ENCODE results near the gene MCM3.

MCM3 gene

DNA sequence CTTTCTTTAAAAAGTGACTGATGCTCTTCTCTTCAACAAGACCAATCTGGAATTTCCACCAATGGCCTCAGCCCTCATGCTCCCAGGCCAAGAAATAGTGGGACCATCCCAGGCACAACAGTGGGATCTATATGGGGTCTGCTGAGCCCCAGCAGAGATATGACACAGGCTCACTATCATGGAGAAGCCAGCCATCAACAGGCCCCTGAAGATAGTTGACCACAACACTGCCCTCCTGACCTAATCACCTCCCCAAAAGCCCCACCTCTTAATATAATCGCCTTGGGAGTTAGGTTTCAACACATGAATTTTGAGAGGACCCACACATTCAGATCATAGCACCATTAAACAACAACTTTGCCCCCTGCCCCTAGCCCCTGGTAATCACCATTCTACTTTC is 16.8 kb upstream of the MCM3 start:
- no peak overlapping the region for H3K23ac ChIP-seq (ENCODE audit: low read depth, low read length, poor library complexity)

DNA sequence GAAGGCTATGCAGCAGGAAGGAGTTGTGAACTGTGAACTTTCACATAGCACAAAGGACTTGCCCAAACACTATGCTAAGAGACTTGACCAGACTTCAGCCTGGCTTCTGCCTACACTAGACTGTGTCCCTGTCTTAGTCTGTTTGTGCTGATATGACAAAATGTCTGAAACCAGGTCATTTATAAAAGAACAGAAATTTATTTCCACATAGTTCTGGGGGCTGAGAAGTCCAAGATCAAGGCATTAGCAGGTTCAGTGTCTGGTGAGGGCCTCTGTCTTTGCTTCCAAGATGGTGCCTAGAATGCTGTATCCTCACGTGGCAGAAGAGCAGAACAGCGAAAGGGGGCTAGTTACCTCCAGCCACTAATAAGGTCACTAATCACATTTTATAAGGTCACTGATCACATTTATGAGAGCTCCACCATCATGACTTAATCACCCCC is 16.0 kb upstream of the MCM3 start:
- no peaks in the 10 kb centered on the region for H3K79me1 ChIP-seq (ENCODE audit: low read depth, low read length)
- WGBS, 2 donors (ENCODE audit: extremely low coverage in 2 of 2, insufficient read length in 2 of 2, insufficient replicate concordance in 1 of 2): no CpG with 5 or more reads among the region's 2 CpGs
- H4K8ac ChIP-seq (ENCODE audit: low read depth, low read length): no peak overlapping the region
- no peak overlapping the region for H2AFZ ChIP-seq (ENCODE audit: low read length)
- H3K27me3 ChIP-seq (ENCODE audit: control insufficient read depth in 3 of 3, insufficient read depth in 3 of 3, low read depth in 1 of 3, low read length in 3 of 3): peaks cover 0 to 2% (median 0%) of the 10 kb centered on the region in 3 experiments
- no peak overlapping the region for H3K4me3 ChIP-seq (ENCODE audit: low read length in 2 of 2)
- no peak overlapping the region for H3K9ac ChIP-seq (ENCODE audit: low read depth, low read length, poor library complexity)
- peaks cover 0 to 4% of the 10 kb centered on the region in 2 donors for H3K4me1 ChIP-seq (ENCODE audit: control insufficient read depth in 2 of 2, insufficient read depth in 1 of 2, low read depth in 1 of 2, low read length in 2 of 2)
- H2AK5ac ChIP-seq (ENCODE audit: low read depth, low read length): no peak overlapping the region
- H2BK120ac ChIP-seq (ENCODE audit: low read depth, low read length): no peak overlapping the region
- peaks cover 0 to 1% of the 10 kb centered on the region in 2 donors for H3K36me3 ChIP-seq (replicated peaks in 1 of 2; ENCODE audit: control insufficient read depth in 2 of 2, insufficient read depth in 2 of 2, low read length in 2 of 2)
- H3K4me2 ChIP-seq (ENCODE audit: insufficient read depth, low read length, poor library complexity, severe bottlenecking): no peak overlapping the region
- peaks cover 7 to 10% of the 10 kb centered on the region in 2 donors for H3K9me3 ChIP-seq (replicated peaks in 1 of 2; ENCODE audit: control insufficient read depth in 2 of 2, insufficient read depth in 1 of 2, low read depth in 1 of 2, low read length in 2 of 2)
- no peak overlapping the region for H2BK12ac ChIP-seq (ENCODE audit: low read length)
- H4K91ac ChIP-seq (ENCODE audit: low read depth, low read length, poor library complexity): no peak overlapping the region
- H3K18ac ChIP-seq (ENCODE audit: low read length): peak overlapping the region; percentile 27
- H2BK15ac ChIP-seq (ENCODE audit: low read length): no peak overlapping the region
- no peak overlapping the region for H3K27ac ChIP-seq (replicated peaks; ENCODE audit: low read length)
- DNase-seq (ENCODE audit: low spot score): no peak
- H3K14ac ChIP-seq (ENCODE audit: low read length): no peak overlapping the region
- H3K23ac ChIP-seq (ENCODE audit: low read depth, low read length, poor library complexity): no peak overlapping the region
- H2BK5ac ChIP-seq (ENCODE audit: low read length): no peak overlapping the region
- H3K4ac ChIP-seq (ENCODE audit: low read length): no peak overlapping the region

More for the DNA sequence above, 16.8 kb upstream of the MCM3 start:
- no peak overlapping the region for H2AFZ ChIP-seq (ENCODE audit: low read length)
- H3K9ac ChIP-seq (ENCODE audit: low read depth, low read length, poor library complexity): no peak overlapping the region
- H3K14ac ChIP-seq (ENCODE audit: low read length): no peak overlapping the region
- H3K9me3 ChIP-seq (replicated peaks in 1 of 2; ENCODE audit: control insufficient read depth in 2 of 2, insufficient read depth in 1 of 2, low read depth in 1 of 2, low read length in 2 of 2): peaks cover under 1 to 8% of the 10 kb centered on the region in 2 donors
- no peak overlapping the region for H4K91ac ChIP-seq (ENCODE audit: low read depth, low read length, poor library complexity)
- H3K4me2 ChIP-seq (ENCODE audit: insufficient read depth, low read length, poor library complexity, severe bottlenecking): no peak overlapping the region
- H2AK5ac ChIP-seq (ENCODE audit: low read depth, low read length): no peak overlapping the region
- DNase-seq (ENCODE audit: low spot score): no peak
- no peak overlapping the region for H4K8ac ChIP-seq (ENCODE audit: low read depth, low read length)
- H3K4me1 ChIP-seq (ENCODE audit: control insufficient read depth in 2 of 2, insufficient read depth in 1 of 2, low read depth in 1 of 2, low read length in 2 of 2): peaks cover 0 to 4% of the 10 kb centered on the region in 2 donors
- H3K27ac ChIP-seq (replicated peaks; ENCODE audit: low read length): no peak overlapping the region
- H3K18ac ChIP-seq (ENCODE audit: low read length): no peak overlapping the region
- no peak overlapping the region for H3K4ac ChIP-seq (ENCODE audit: low read length)
- H3K4me3 ChIP-seq (ENCODE audit: low read length in 2 of 2): no peak overlapping the region
- H2BK12ac ChIP-seq (ENCODE audit: low read length): no peak overlapping the region
- no peaks in the 10 kb centered on the region for H3K79me1 ChIP-seq (ENCODE audit: low read depth, low read length)
- H3K27me3 ChIP-seq (ENCODE audit: control insufficient read depth in 3 of 3, insufficient read depth in 3 of 3, low read depth in 1 of 3, low read length in 3 of 3): no peaks in the 10 kb centered on the region
- H2BK15ac ChIP-seq (ENCODE audit: low read length): no peak overlapping the region
- no peak overlapping the region for H2BK5ac ChIP-seq (ENCODE audit: low read length)
- H3K36me3 ChIP-seq (replicated peaks in 1 of 2; ENCODE audit: control insufficient read depth in 2 of 2, insufficient read depth in 2 of 2, low read length in 2 of 2): peaks cover 0 to 1% of the 10 kb centered on the region in 2 donors
- no peak overlapping the region for H2BK120ac ChIP-seq (ENCODE audit: low read depth, low read length)
- WGBS, 2 donors (ENCODE audit: extremely low coverage in 2 of 2, insufficient read length in 2 of 2, insufficient replicate concordance in 1 of 2): no CpG with 5 or more reads among the region's 1 CpG

DNA sequence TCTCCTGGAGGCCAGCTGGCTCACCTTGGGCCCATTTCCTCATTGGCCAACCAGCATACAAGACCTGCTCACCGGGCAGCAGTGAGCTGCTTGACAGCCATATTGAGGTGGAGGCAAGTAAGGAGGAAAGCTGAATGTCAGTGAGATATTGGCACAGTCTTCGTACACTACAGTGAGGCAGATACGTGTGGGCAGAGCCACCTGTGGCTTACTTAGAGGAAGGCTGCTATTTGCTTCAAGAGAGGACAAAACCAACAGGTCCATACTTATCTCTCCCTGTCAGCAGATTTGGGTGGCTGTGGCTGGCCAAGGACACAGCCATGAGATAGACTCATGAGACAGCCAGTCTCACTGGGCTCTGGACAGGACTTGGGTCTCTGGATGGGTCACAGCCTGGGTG is 15.1 kb upstream of the MCM3 start:
- Histone ChIP-seq H3K4me1 (ENCODE audit: control insufficient read depth in 2 of 2, insufficient read depth in 1 of 2, low read depth in 1 of 2, low read length in 2 of 2) (no peaks in the 10 kb centered on the region), H2BK5ac (ENCODE audit: low read length) (no peak overlapping the region), H3K27me3 (ENCODE audit: control insufficient read depth in 3 of 3, insufficient read depth in 3 of 3, low read depth in 1 of 3, low read length in 3 of 3) (peaks cover 0 to 2% (median 0%) of the 10 kb centered on the region in 3 experiments), H3K9me3 (replicated peaks in 1 of 2; ENCODE audit: control insufficient read depth in 2 of 2, insufficient read depth in 1 of 2, low read depth in 1 of 2, low read length in 2 of 2) (peaks cover 7 to 10% of the 10 kb centered on the region in 2 donors), H3K23ac (ENCODE audit: low read depth, low read length, poor library complexity) (no peak overlapping the region), H3K27ac (replicated peaks; ENCODE audit: low read length) (no peak overlapping the region), H2BK12ac (ENCODE audit: low read length) (no peak overlapping the region), H4K91ac (ENCODE audit: low read depth, low read length, poor library complexity) (no peak overlapping the region), H2BK120ac (ENCODE audit: low read depth, low read length) (no peak overlapping the region), H4K8ac (ENCODE audit: low read depth, low read length) (no peak overlapping the region), H2AK5ac (ENCODE audit: low read depth, low read length) (no peak overlapping the region), H3K4me2 (ENCODE audit: insufficient read depth, low read length, poor library complexity, severe bottlenecking) (no peak overlapping the region), H3K14ac (ENCODE audit: low read length) (no peak overlapping the region), H2AFZ (ENCODE audit: low read length) (no peak overlapping the region), H2BK15ac (ENCODE audit: low read length) (no peak overlapping the region), H3K4me3 (ENCODE audit: low read length in 2 of 2) (no peak overlapping the region), H3K36me3 (replicated peaks in 1 of 2; ENCODE audit: control insufficient read depth in 2 of 2, insufficient read depth in 2 of 2, low read length in 2 of 2) (peaks cover 0 to 1% of the 10 kb centered on the region in 2 donors), H3K79me1 (ENCODE audit: low read depth, low read length) (no peaks in the 10 kb centered on the region), H3K18ac (ENCODE audit: low read length) (no peak overlapping the region), H3K9ac (ENCODE audit: low read depth, low read length, poor library complexity) (no peak overlapping the region), H3K4ac (ENCODE audit: low read length) (no peak overlapping the region)
- no peak for DNase-seq (ENCODE audit: low spot score)
- WGBS, 2 donors (ENCODE audit: extremely low coverage in 2 of 2, insufficient read length in 2 of 2, insufficient replicate concordance in 1 of 2): no CpG with 5 or more reads among the region's 3 CpGs

DNA sequence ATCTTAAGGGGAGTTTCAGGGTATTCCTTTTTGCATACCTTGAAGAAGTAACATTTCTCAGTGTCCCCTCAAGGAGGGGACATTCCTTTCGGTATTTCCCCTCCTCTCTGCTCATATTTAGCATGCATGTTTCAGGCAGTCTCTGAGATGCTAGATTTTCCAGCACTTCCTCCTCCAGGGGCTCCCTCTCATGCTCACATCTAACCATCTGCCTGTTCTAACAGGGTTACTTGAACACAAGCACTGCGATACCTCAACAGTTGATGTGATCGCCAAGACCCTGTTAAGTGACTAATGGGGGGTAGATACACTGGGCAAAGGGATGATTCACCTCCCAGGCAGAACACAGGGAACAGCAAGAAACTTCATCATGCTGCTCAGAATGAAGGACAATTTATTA is 12.9 kb upstream of the MCM3 start:
- no peak overlapping the region for H3K4me3 ChIP-seq (ENCODE audit: low read length in 2 of 2)
- H3K18ac ChIP-seq (ENCODE audit: low read length): no peak overlapping the region
- H2AK5ac ChIP-seq (ENCODE audit: low read depth, low read length): no peak overlapping the region
- no peak overlapping the region for H4K8ac ChIP-seq (ENCODE audit: low read depth, low read length)
- peaks cover 0 to 1% of the 10 kb centered on the region in 2 donors for H3K36me3 ChIP-seq (replicated peaks in 1 of 2; ENCODE audit: control insufficient read depth in 2 of 2, insufficient read depth in 2 of 2, low read length in 2 of 2)
- H2BK120ac ChIP-seq (ENCODE audit: low read depth, low read length): no peak overlapping the region
- no peak overlapping the region for H2BK12ac ChIP-seq (ENCODE audit: low read length)
- H3K23ac ChIP-seq (ENCODE audit: low read depth, low read length, poor library complexity): no peak overlapping the region
- no peak overlapping the region for H3K4me2 ChIP-seq (ENCODE audit: insufficient read depth, low read length, poor library complexity, severe bottlenecking)
- peaks cover 7 to 10% of the 10 kb centered on the region in 2 donors for H3K9me3 ChIP-seq (replicated peaks in 1 of 2; ENCODE audit: control insufficient read depth in 2 of 2, insufficient read depth in 1 of 2, low read depth in 1 of 2, low read length in 2 of 2)
- no peak overlapping the region for H2BK15ac ChIP-seq (ENCODE audit: low read length)
- H3K27me3 ChIP-seq (ENCODE audit: control insufficient read depth in 3 of 3, insufficient read depth in 3 of 3, low read depth in 1 of 3, low read length in 3 of 3): peaks cover 0 to 2% (median 0%) of the 10 kb centered on the region in 3 experiments
- H3K9ac ChIP-seq (ENCODE audit: low read depth, low read length, poor library complexity): no peak overlapping the region
- H2BK5ac ChIP-seq (ENCODE audit: low read length): no peak overlapping the region
- no peak overlapping the region for H3K4ac ChIP-seq (ENCODE audit: low read length)
- no CpG with 5 or more reads among the region's 3 CpGs for whole genome bisulfite sequencing, 2 donors (ENCODE audit: extremely low coverage in 2 of 2, insufficient read length in 2 of 2, insufficient replicate concordance in 1 of 2)
- no peaks in the 10 kb centered on the region for H3K79me1 ChIP-seq (ENCODE audit: low read depth, low read length)
- H3K14ac ChIP-seq (ENCODE audit: low read length): no peak overlapping the region
- H3K27ac ChIP-seq (replicated peaks; ENCODE audit: low read length): no peak overlapping the region
- H4K91ac ChIP-seq (ENCODE audit: low read depth, low read length, poor library complexity): no peak overlapping the region
- DNase-seq (ENCODE audit: low spot score): no peak
- H3K4me1 ChIP-seq (ENCODE audit: control insufficient read depth in 2 of 2, insufficient read depth in 1 of 2, low read depth in 1 of 2, low read length in 2 of 2): no peaks in the 10 kb centered on the region
- no peak overlapping the region for H2AFZ ChIP-seq (ENCODE audit: low read length)
